ENCODE data around the gene SND1. TPM values are rescaled to one million over a fixed set of nuclear protein-coding genes. Genes with fewer than 3 reads are reported as not detected.
A peak's percentile ranks its signal among the peaks of the same experiment; 100 is the strongest.

The SND1 gene
- total RNA-seq, 2 experiments from 2014 or later = 169 to 174 TPM

DNA sequence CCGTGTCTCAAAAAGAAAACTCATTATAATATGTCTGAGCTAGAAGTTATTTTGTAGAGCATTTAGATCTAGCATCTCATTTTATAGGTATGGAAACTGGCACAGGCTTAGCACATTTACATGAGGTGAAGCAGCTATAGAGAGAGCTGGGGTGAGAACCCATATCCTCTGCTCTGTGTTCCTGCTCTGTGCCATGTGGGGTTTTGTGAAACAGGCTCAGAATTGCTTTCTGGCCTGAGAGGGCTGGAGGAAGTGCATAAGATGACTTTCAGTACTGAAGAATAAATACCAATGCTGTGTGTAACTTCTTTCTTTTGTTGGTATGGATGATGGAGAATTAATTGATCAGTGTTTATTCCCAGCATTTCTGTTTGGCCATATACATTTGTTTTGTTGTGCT is 220.1 kb downstream of the SND1 start:
- Mint-ChIP-seq H3K36me3 (ENCODE audit: low read depth) (peaks cover 12% of the 10 kb centered on the region), H3K4me1 (ENCODE audit: low read depth) (peaks cover 3% of the 10 kb centered on the region), H3K27me3 (ENCODE audit: low read depth) (no peaks in the 10 kb centered on the region), H3K4me3 (no peak overlapping the region), H3K27ac (no peak overlapping the region), H3K9me3 (ENCODE audit: insufficient read depth) (no peaks in the 10 kb centered on the region)
- ChIA-PET CTCF (no interaction called here), POLR2A (no interaction called here)
- no peak for DNase-seq
- ATAC-seq = no peak

DNA sequence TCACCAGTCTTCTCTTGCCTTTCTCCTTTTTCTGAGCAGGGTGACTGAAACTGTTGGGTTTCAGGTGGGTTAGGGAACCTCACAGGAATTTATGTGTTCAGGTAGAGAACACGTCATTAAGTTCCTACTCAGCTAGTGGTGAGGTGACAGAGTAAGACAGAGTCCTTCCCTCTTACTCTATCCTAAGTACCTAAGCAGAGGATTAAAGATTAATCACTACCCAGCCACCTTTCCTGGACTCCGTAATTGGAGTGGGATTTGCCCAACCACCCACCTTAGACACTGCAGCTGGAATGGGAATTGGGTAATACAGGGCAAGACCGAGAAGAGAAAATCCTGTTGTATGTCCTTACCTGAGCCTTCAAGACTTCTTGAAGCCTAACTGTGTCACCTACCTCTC is 221.2 kb downstream of the SND1 start:
- no peak for DNase-seq
- ChIA-PET POLR2A (no interaction called here), CTCF (interaction anchor here (0.5 kb wide), 1 partner anchor 524 kb away, joined by 4 read pairs; no protein-coding TSS in a partner anchor)
- H3K36me3 Mint-ChIP-seq (ENCODE audit: low read depth) = peaks cover 7% of the 10 kb centered on the region
- no peak for ATAC-seq
- no peak overlapping the region for H3K4me3 Mint-ChIP-seq
- no peaks in the 10 kb centered on the region for H3K9me3 Mint-ChIP-seq (ENCODE audit: insufficient read depth)
- no peak overlapping the region for H3K27ac Mint-ChIP-seq
- H3K27me3 Mint-ChIP-seq (ENCODE audit: low read depth) = no peaks in the 10 kb centered on the region
- no peaks in the 10 kb centered on the region for H3K4me1 Mint-ChIP-seq (ENCODE audit: low read depth)

DNA sequence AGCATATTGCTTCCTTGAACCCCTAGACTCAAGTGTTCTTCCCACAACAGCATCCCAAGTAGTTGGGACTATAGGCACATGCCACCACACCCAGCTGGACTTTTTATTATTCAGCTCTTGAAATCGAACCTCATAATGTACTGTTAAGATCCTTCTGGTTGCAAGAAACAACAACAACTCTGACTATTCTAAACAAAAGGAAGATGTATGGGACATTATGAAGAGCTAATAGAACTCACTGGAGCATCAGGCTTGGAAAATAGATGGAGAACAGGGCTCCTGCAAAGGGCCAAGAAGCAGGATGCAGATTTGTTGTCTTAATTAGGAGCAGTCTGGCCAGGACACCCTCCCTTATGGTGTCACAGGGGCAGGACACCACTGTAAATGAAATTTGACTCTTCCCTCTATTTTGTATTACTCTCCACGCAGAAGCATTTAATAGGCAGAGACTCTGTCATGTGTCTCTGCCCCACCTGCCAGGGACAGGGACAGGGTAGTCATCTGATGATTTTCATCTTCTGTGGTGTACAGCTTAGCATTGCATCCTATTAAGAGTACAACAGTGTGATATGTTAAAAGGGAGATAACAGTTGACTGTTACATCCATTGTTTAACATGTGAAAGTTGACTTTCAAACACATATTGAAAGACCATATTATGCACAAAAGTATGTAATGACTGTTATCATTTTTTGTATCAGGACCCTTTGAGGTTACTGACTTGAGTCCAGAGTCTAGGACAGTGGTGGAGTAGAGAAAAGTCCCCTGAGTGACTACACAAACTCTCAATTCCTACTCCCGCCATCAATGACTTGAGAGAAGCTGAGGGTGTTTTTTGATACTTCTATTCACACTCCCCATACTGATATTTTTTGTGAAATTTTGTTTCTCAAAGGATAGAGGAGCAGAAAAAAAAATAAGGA is 222.0 kb downstream of the SND1 start:
- Mint-ChIP-seq H3K4me3 (no peak overlapping the region), H3K4me1 (ENCODE audit: low read depth) (no peaks in the 10 kb centered on the region), H3K36me3 (ENCODE audit: low read depth) (peaks cover 4% of the 10 kb centered on the region), H3K27ac (no peak overlapping the region), H3K9me3 (ENCODE audit: insufficient read depth) (no peaks in the 10 kb centered on the region), H3K27me3 (ENCODE audit: low read depth) (no peaks in the 10 kb centered on the region)
- ATAC-seq = peak; percentile 19
- DNase-seq = no peak
- ChIA-PET POLR2A (no interaction called here), CTCF (interaction anchor here (0.5 kb wide), 1 partner anchor 525 kb away, joined by 4 read pairs; no protein-coding TSS in a partner anchor)

DNA sequence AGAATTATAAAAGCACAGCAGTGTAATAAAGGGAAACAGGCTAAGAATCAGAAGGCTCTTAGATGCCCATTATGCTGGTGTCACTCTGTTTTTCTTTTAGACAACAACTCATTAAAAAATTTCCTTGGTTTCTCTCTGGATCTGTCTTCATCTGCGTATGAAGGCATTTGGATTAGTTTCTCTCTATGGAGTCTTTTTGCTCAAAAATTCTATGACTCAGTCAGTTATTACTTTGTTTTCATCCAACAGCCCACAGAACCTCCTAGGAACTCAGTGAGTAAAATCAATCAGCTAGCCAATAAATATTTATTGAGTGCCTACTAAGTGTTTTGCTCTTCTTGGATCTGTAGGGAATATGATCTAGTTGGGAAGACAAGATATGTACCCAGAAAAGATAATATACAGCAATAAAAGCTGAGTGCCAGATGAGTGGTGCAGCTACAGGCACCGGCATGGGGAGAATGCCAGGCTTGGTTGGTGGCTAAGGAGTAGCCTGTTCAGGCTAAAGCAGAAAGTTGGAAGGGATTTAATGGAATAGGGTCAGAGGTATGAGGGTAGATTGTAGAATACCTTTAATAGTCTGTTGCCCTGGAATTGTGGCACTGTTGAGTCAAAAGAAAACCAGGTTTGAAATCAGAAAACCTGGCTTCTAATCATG is 223.1 kb downstream of the SND1 start:
- POLR2A ChIA-PET = no interaction called here
- no peaks in the 10 kb centered on the region for H3K4me1 Mint-ChIP-seq (ENCODE audit: low read depth)
- CTCF ChIA-PET = no interaction called here

DNA sequence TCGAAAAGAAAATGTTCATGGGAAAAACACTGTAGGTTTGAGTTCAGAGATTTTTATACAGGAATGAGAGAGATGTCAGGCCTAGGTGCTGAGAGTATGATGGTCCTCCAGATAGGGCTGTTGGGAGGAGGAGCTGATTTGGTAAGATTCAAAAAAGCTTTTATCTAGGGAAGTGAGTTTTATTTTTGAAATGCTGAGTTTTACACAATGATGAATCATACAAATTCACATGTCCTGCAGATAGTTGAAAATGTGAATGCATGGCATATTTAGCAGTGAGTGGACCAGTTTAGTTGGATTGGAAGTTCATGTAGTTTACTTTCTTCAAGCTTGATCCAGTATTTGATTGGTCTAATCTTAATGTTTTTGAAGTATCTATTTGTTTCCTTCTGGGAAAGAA is 224.4 kb downstream of the SND1 start:
- no peak overlapping the region for H3K4me3 Mint-ChIP-seq
- H3K27me3 Mint-ChIP-seq (ENCODE audit: low read depth) = no peaks in the 10 kb centered on the region
- no peak overlapping the region for H3K27ac Mint-ChIP-seq
- ChIA-PET POLR2A (no interaction called here), CTCF (interaction anchor here (1.2 kb wide), 1 partner anchor 10 kb away, joined by 4 read pairs; no protein-coding TSS in a partner anchor)
- DNase-seq (no peak), ATAC-seq (no peak)
- peaks cover 2% of the 10 kb centered on the region for H3K4me1 Mint-ChIP-seq (ENCODE audit: low read depth)
- H3K36me3 Mint-ChIP-seq (ENCODE audit: low read depth) = peaks cover 4% of the 10 kb centered on the region
- no peaks in the 10 kb centered on the region for H3K9me3 Mint-ChIP-seq (ENCODE audit: insufficient read depth)

More for the DNA sequence above, 223.1 kb downstream of the SND1 start:
- DNase-seq (no peak), ATAC-seq (no peak)
- peaks cover 4% of the 10 kb centered on the region for H3K36me3 Mint-ChIP-seq (ENCODE audit: low read depth)
- no peak overlapping the region for H3K27ac Mint-ChIP-seq
- H3K4me3 Mint-ChIP-seq = no peak overlapping the region
- no peaks in the 10 kb centered on the region for H3K27me3 Mint-ChIP-seq (ENCODE audit: low read depth)
- no peaks in the 10 kb centered on the region for H3K9me3 Mint-ChIP-seq (ENCODE audit: insufficient read depth)

DNA sequence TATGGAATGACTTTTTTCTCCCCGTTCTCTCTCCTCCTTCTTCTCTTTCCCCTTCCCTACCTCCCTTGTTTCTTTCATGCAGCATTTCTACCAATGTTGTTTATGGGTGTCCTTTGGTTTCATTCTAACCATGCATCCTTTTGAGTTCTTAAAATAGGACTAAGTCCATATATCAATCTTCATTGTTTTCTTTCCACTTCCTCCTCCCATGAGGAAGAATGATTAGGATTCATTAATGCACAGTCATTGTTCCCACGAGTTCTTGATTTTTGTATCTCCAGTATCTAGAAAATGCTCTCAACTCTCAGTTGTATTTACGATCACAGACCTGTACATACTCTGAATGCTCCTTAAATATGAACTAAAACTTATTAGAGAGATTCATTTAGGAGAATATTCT is 226.0 kb downstream of the SND1 start:
- DNase-seq = no peak
- H3K4me3 Mint-ChIP-seq = no peak overlapping the region
- H3K9me3 Mint-ChIP-seq (ENCODE audit: insufficient read depth) = no peaks in the 10 kb centered on the region
- POLR2A ChIA-PET = no interaction called here
- no peak for ATAC-seq
- H3K4me1 Mint-ChIP-seq (ENCODE audit: low read depth) = peaks cover 2% of the 10 kb centered on the region
- no peak overlapping the region for H3K27ac Mint-ChIP-seq
- CTCF ChIA-PET = interaction anchor here (0.9 kb wide), 1 partner anchor 14 kb away, joined by 3 read pairs; no protein-coding TSS in a partner anchor
- H3K36me3 Mint-ChIP-seq (ENCODE audit: low read depth) = peaks cover 4% of the 10 kb centered on the region
- H3K27me3 Mint-ChIP-seq (ENCODE audit: low read depth) = no peaks in the 10 kb centered on the region

DNA sequence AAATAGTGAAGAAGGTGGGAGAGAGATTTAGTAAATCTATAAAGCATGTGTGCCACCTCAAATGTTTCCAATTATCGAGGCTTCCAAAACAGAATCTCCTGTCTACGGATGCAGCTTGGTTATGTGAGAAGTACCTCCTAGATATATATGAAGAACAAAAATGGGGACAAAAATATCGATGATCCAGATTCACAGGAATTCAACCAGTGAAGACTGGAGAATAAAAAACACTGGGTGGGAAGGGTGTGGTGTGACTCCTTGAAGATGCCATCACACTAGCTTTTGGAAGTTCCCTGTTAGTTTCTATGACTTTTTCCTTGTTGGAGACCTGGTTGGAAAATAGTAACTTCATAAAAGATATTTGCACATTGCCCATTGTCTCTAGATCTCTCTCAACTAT is 226.8 kb downstream of the SND1 start:
- Mint-ChIP-seq H3K27me3 (ENCODE audit: low read depth) (no peaks in the 10 kb centered on the region), H3K4me1 (ENCODE audit: low read depth) (peaks cover 2% of the 10 kb centered on the region), H3K36me3 (ENCODE audit: low read depth) (peaks cover 4% of the 10 kb centered on the region), H3K4me3 (no peak overlapping the region), H3K9me3 (ENCODE audit: insufficient read depth) (no peaks in the 10 kb centered on the region), H3K27ac (no peak overlapping the region)
- no peak for DNase-seq
- no peak for ATAC-seq
- POLR2A ChIA-PET = no interaction called here
- CTCF ChIA-PET = interaction anchor here (0.7 kb wide), 1 partner anchor 116 kb away, joined by 3 read pairs; no protein-coding TSS in a partner anchor

DNA sequence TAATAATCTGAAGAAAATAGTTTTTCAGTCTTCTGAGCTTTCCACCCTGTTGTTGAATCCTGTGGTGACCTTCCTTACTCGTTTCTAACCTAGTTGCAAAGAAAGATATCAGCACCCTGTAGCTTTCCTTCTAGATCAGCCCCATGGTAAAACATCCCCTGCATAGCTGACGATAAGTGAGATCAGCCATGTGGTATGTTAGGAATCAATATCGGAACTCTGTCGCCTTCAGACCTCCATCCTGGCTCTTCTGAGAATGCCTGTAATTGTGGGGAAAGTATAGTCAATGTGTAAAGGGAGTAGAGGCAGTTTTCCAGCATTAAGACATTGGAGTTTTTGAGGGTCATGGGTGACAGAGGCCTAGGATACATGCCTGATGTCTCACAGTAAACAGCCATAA is 227.4 kb downstream of the SND1 start:
- ChIA-PET CTCF (interaction anchor here (0.7 kb wide), 1 partner anchor 116 kb away, joined by 3 read pairs; no protein-coding TSS in a partner anchor), POLR2A (no interaction called here)
- Mint-ChIP-seq H3K4me1 (ENCODE audit: low read depth) (peaks cover 2% of the 10 kb centered on the region), H3K27me3 (ENCODE audit: low read depth) (no peaks in the 10 kb centered on the region), H3K9me3 (ENCODE audit: insufficient read depth) (no peaks in the 10 kb centered on the region), H3K36me3 (ENCODE audit: low read depth) (peaks cover 4% of the 10 kb centered on the region), H3K27ac (no peak overlapping the region), H3K4me3 (no peak overlapping the region)
- ATAC-seq = no peak
- DNase-seq = no peak

DNA sequence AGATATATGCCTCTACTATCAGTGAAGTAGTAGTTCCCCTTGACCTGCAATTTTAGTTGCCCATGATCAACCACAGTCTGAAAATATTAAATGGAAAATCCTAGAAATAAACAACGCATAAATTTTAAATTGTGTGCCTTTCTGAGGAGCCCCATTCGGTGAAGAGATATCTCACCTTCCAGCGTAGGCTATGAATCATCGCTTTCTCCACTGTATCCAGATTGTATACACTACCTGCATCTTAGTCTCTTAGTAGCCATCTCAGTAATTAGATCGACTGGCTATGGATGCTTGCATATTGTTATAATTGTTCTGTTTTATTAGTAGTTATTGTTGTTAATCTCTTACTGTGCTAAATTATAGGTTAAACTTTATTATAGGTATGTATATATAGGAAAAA is 227.9 kb downstream of the SND1 start:
- Mint-ChIP-seq H3K27me3 (ENCODE audit: low read depth) (no peaks in the 10 kb centered on the region), H3K4me1 (ENCODE audit: low read depth) (peaks cover 2% of the 10 kb centered on the region), H3K9me3 (ENCODE audit: insufficient read depth) (no peaks in the 10 kb centered on the region), H3K27ac (no peak overlapping the region), H3K4me3 (no peak overlapping the region), H3K36me3 (ENCODE audit: low read depth) (peaks cover 3% of the 10 kb centered on the region)
- DNase-seq = no peak
- ATAC-seq = no peak
- ChIA-PET CTCF (interaction anchor here (1.6 kb wide), 1 partner anchor 25 kb away, joined by 3 read pairs; no protein-coding TSS in a partner anchor), POLR2A (no interaction called here)

DNA sequence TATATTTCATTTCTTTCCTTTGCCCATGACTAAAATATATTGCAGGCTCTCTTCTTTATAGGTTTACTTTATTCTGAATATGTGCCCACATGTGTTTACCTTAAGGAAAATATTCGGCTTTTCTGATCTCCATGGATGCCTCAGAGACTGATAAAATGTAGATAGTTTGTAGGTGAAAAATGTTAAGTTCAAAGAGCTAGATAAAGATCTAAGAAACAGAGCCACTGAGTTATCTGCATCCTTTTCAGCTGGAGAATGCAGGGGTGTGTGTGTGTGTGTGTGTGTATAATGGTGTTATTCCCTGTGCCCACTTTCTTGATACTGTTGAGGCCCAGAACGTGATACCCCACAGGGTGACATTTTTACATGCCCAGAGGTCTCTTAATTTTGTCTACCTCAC is 228.5 kb downstream of the SND1 start:
- ChIA-PET POLR2A (no interaction called here), CTCF (interaction anchor here (1.6 kb wide), 1 partner anchor 25 kb away, joined by 3 read pairs; no protein-coding TSS in a partner anchor)

DNA sequence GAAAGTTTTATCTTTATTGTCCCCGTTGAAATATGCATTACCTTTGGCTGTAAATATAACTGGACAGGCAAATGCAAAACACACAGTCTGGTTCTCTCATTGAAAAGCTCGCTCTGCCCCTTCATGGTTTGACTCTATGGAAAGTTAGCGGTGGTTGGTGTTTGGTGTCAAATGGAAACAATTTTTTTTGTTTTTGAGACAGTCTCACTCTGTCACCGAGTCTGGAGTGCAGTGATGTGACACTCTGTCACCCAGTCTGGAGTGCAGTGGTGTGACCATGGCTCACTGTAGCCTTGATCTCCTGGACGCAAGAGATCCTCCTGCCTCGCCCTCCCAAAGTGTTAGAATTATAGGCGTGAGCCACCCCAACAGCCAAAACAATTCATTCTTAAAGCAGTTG is 229.6 kb downstream of the SND1 start:
- Mint-ChIP-seq H3K4me1 (ENCODE audit: low read depth) (peaks cover 2% of the 10 kb centered on the region), H3K4me3 (no peak overlapping the region), H3K27ac (no peak overlapping the region), H3K36me3 (ENCODE audit: low read depth) (no peaks in the 10 kb centered on the region), H3K27me3 (ENCODE audit: low read depth) (no peaks in the 10 kb centered on the region), H3K9me3 (ENCODE audit: insufficient read depth) (no peaks in the 10 kb centered on the region)
- DNase-seq (no peak), ATAC-seq (no peak)
- ChIA-PET POLR2A (no interaction called here), CTCF (interaction anchor here (1.6 kb wide), 1 partner anchor 26 kb away, joined by 3 read pairs; no protein-coding TSS in a partner anchor)

More for the DNA sequence above, 228.5 kb downstream of the SND1 start:
- no peak overlapping the region for H3K27ac Mint-ChIP-seq
- ATAC-seq = no peak
- H3K4me1 Mint-ChIP-seq (ENCODE audit: low read depth) = peaks cover 2% of the 10 kb centered on the region
- H3K27me3 Mint-ChIP-seq (ENCODE audit: low read depth) = no peaks in the 10 kb centered on the region
- no peak for DNase-seq
- no peaks in the 10 kb centered on the region for H3K9me3 Mint-ChIP-seq (ENCODE audit: insufficient read depth)
- no peaks in the 10 kb centered on the region for H3K36me3 Mint-ChIP-seq (ENCODE audit: low read depth)
- no peak overlapping the region for H3K4me3 Mint-ChIP-seq

DNA sequence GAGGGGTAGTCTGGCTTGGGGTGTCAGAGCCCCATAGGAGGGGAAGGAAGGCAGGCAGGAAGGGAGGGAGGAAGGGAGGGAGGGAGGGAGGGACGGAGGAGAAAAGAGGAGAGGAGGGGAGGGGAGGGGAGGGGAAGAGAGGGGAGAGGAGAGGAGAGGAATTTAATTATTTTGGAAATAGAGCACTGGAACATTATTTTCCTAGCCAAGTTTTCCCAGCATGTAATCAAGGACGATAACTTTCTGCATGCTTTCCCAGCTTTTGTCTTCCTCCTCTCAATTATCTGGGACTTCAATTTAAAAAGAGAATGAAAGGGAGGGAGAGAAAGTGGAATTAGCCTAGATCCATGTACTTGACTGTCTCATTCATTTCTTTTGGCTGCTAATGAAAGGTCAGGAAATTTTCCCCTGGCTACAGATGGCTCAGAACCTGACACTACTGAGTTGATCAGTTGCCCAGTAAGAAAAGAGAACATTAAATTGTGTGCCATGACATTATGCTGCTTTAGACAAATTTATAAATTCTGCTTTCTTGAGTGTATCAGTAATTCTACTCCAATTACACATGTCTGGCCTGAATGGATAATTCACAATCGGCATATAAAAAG is 230.4 kb downstream of the SND1 start:
- Mint-ChIP-seq H3K4me3 (no peak overlapping the region), H3K9me3 (ENCODE audit: insufficient read depth) (no peaks in the 10 kb centered on the region), H3K27me3 (ENCODE audit: low read depth) (no peaks in the 10 kb centered on the region), H3K36me3 (ENCODE audit: low read depth) (peaks cover 3% of the 10 kb centered on the region), H3K4me1 (ENCODE audit: low read depth) (peaks cover 2% of the 10 kb centered on the region), H3K27ac (no peak overlapping the region)
- ATAC-seq (no peak), DNase-seq (no peak)
- ChIA-PET CTCF (no interaction called here), POLR2A (no interaction called here)

Measured in activated CD8-positive, alpha-beta T cell treated with anti-CD3 and anti-CD28 coated beads, Interleukin-2, amount 10 ng/mL, durations not matched to agents 7 days and 5 days (primary cell).